HL-60/S4 treated with retinoic acid at 250 ng/mL for 4 days and 3 days (cell line): ENCODE results near the gene KYAT1.

ENCODE experiments used
- in situ Hi-C: fragments of 300-500 bp; cut with MboI; formaldehyde crosslinking; loops from 2 replicates; pipeline ENCODE4 v1.7.0; 2022; ENCODE audit warnings: low sequenced_read_pairs

KYAT1 gene

DNA sequence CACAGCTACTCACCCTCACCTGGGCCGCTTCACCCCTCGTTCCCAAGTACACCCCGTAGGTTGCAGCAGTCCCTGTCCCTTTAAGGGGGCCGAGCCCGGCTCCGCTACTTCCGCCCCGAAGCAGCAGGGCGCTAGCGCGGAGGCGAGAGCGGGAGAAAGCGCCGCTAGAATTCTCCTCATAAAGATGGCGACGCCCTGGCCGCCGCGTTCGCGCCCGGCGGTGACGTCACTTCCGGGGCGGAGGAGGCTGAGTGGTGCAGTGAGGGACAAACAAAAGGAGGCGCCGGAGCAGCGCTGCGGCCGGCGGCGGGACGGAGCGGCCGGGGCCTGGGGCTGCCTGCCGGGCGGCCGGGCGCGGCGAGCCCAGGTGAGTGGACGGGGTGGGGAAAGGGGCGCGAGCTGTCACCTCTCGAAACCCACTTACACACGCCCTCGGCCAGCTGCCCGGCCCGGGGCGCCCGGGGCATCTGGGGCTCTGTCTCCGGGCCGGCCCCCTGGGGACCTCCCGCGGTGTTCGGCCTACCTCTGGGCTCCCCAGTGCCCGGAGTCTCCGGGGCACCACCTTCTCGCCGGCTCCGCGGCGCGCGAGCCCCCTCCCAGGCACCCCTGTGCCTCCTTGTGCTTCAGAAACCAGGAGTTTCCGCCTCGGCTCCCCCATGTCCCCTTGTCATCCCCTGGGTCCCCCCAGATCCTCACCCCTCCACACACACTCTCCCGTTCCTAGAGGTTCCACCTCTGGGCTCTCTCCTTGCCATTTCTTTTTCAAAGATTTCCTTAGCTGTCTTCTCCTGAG is at the start of gene KYAT1, which contains the start of gene LRRC8A:
Gene KYAT1 (minus strand): TSS at position 67 of the 793 bp plus-strand sequence. CDS start 36,545 bp downstream, outside the sequence.
Gene LRRC8A (plus strand): TSS at position 250 of the 793 bp plus-strand sequence. CDS start 25,032 bp downstream, outside the sequence.
- in situ Hi-C loops, result no loop called here

DNA sequence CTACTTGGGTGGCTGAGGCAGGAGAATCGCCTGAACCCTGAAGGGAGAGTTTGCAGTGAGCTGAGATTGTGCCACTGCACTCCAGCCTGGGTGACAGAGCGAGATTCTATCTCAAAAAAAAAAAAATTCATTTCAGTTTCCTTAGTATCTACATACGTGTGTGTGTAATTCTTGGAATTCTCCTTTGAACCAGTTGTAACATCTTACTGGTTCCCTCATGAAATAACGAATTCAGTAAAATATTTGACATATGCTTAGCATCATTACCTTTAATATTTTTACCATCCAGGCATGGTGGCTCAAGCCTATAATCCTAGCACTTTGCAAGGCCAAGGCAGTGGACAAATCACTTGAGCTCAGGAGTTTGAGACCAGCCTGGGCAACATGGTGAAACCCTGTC is 47.8 kb upstream of the KYAT1 start:
- in situ Hi-C loops, result no loop called here

DNA sequence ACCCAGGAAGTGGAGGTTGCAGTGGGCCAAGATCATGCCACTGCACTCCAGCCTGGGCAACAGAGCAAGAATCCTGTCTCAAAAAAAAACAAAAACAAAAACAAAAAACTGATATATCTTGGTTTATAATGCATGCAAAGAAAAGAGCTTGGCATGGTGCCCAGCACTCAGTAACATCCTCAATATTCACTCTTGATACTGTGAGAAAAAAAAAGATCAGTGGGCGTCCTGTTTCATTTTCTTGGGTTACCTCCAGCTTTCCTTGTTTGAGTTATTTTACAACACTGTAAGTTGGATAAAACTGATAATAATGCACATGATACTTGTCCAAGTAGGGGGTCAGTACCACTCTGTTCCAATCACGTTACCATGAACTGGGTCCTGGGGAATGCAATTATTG is 46.9 kb upstream of the KYAT1 start:
- in situ Hi-C loops, result no loop called here

DNA sequence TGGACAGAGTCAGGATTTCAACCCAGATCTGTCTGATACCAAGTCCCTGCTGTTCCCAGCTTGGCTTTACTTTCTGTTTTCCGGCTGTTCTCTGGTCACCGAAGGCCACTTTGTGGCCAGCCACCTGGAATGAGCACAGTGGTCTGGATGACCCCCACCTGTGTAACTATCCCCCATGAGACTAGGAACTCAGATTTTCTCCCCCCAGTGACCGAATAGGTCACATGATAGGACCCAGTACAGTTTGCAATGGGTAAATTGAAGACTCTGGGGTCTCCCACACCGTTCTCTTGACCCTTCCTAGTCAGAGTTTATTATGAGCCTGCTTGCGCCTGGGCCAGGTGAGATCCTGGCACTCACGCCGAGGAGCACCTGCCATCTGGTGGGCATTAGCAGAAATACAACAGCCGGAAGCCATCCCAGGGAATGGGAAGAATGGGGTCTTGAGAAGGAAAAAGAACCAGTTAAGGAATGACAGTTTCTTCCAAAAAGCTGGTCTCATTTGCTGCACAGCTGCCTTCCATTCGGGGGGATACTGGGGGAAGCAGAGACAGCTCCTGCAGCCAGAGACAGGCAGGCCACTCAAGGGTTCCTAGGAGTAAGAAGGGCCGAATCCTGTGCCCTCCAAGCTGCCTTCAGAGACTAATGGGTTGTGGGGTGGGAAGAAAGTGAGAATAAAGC is 46.1 kb upstream of the KYAT1 start:
- in situ Hi-C loops, result no loop called here

DNA sequence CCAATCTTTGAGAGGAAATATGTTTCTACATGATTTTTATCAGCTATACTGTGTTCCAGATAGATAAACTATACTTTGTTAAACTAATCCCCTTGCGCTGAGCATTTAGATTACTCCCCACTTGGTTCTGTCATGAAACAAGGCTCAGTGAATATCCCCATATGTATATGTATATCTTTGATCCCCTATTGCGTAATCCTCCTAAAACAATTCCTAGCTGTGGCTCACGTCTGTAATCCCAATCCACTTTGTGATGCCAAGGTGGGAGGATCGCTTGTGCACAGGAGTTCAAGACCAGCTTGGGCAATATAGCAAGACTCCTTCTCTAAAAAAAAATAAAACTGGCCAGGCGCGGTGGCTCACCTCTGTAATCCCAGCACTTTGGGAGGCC is 41.7 kb upstream of the KYAT1 start:
- in situ Hi-C loops, result no loop called here

DNA sequence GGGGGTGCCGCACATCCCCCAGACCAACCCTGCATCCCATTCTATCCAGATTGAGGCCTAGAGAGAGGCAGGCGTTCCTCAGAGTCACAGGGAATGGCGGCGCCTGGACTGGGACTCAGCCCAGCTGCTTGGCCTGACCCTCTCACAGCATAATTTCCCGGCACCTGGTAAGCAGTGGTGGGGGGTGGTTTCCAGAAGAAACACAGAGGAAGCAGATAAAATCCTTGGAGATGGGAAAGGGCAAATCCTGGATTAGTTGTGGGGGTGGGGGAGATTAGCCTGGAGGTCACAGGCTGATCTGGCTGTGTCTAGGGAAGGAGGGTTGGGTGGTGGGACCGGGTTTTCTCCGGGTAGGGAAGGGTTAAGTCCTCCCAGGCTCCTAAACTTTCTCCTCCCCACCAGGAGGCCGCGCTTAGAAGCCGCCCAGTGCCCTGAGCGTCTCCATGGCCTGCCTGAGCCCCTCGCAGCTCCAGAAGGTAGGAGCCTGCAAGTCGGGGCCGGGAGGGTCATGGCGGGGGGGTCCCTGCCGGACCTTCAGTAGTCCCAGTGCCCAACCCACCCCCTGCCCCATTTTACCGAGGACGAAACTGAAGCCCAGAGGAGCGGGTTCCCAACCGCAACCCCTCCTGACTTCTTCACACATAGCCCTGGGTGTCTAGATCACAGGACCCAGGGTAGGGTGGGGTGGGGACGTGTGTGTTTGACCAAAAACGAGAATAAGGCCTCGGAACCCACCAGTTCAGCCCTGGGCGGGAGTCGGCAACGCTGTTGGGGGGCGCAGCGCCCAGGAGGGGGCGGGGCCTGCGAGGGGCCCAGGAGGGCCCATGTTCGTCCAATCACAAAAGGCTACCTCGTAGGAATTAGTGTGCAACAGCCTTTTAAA is 40.4 kb upstream of the KYAT1 start:
- in situ Hi-C loops, result no loop called here

DNA sequence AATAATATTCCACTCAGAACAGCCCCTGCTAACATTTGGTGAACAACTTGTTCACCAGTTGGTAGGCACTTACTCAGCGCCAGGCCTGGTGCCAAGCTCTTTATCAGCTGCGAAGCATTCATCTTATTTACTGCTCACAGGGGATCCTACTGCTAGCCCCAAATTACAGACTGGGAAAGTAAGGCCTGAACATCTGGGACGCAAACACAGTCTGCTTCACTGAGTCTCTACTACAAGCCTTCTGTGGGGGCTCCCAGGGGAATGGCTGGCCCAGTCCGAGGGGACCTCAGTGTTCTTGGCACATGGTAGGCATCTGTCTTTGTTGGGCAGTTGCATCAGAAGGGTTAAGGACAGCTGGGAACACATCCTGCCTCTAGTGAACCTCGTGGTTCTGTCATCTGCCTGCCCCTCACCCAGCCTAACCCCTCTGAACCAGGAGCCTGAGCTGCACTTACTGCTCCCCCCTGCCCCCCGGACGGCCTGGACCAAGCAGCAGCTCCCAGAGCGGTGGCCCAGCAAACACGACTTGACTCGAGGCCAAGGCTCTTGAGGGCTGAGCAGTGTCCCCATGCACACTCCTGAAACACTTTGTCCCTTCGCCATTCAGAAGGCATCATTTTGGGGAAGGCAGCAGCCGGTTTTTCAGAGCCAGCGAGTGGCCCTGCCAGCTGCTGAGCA is 38.8 kb upstream of the KYAT1 start, which contains the start of gene PHYHD1:
Gene PHYHD1 (plus strand): TSS at position 602 of the 678 bp plus-strand sequence. CDS start 1,342 bp downstream, outside the sequence.
- in situ Hi-C loops, result no loop called here

DNA sequence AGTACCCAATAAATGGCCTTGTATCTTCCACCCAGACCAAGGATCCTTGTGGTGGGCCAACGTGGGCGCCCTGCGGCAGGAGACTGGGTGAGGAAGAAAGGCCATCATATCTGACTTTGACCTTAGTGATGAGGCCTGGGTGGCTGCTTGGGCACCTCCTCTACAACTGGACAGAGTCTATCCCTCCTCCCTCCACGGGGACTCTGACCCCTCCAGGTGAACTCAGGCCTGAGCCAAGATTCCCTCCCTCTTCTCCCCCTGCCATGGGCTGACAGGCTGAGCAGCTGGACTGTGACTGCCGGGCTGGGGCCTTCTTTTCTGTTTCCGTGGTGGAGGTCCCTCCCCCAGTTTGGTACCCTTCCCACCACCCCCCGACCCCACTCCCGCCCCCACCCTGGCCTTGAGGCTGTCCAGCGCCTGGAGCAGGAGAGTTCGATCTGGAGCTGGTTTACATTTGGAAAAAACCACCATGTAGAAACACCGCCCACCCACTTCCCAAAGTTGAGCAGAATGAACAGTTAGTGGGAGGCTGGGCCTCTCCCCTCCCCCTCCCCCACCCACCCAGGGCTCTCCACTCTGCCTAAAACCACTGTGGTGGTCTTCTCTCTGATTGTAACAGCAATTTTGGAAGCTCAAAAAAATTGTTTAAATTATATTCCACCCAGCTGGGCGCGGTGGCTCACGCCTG is 37.8 kb upstream of the KYAT1 start:
- in situ Hi-C loops, result no loop called here

DNA sequence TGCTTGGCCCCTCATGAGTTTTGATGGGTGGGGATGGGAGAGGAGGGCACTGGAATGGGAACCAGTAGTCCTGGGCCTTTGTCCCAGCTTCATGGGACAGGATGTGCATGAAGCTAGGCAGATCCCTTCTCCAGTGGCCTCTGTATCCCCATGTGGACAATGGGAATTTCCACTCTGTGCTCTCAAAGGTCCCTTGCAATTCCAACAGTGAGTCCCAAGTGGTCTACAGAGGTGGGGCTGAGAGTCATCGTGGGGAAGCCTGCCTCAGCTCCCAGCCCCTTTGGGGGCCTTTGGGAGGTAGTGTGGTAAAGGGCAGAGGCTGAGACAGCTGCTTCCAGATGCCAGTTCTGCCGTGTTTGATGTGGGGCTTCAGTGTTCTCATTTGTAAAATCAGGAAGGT is 37.2 kb upstream of the KYAT1 start:
- in situ Hi-C loops, result no loop called here

DNA sequence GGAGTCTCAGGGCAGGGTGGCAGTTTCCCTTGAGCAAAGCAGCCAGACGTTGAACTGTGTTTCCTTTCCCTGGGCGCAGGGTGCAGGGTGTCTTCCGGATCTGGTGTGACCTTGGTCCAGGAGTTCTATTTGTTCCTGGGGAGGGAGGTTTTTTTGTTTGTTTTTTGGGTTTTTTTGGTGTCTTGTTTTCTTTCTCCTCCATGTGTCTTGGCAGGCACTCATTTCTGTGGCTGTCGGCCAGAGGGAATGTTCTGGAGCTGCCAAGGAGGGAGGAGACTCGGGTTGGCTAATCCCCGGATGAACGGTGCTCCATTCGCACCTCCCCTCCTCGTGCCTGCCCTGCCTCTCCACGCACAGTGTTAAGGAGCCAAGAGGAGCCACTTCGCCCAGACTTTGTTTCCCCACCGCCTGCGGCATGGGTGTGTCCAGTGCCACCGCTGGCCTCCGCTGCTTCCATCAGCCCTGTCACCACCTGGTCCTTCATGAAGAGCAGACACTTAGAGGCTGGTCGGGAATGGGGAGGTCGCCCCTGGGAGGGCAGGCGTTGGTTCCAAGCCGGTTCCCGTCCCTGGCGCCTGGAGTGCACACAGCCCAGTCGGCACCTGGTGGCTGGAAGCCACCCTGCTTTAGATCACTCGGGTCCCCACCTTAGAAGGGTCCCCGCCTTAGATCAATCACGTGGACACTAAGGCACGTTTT is 35.5 kb upstream of the KYAT1 start:
- in situ Hi-C loops, result no loop called here

DNA sequence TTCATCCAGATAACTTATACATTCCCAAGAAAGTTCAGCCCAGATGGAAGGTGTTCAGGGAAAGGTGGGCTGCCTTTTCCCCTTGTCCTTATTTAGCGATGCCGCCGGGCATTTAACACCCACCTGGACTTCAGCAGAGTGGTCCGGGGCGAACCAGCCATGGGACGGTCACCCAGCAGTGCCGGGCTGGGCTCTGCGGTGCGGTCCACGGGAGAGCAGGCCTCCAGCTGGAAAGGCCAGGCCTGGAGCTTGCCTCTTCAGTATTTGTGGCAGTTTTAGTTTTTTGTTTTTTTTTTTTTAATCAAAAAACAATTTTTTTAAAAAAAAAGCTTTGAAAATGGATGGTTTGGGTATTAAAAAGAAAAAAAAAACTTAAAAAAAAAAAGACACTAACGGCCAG is 35.0 kb upstream of the KYAT1 start:
- in situ Hi-C loops, result no loop called here

DNA sequence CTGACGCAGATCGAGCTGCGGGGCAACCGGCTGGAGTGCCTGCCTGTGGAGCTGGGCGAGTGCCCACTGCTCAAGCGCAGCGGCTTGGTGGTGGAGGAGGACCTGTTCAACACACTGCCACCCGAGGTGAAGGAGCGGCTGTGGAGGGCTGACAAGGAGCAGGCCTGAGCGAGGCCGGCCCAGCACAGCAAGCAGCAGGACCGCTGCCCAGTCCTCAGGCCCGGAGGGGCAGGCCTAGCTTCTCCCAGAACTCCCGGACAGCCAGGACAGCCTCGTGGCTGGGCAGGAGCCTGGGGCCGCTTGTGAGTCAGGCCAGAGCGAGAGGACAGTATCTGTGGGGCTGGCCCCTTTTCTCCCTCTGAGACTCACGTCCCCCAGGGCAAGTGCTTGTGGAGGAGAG is 34.5 kb upstream of the KYAT1 start:
- in situ Hi-C loops, result no loop called here

DNA sequence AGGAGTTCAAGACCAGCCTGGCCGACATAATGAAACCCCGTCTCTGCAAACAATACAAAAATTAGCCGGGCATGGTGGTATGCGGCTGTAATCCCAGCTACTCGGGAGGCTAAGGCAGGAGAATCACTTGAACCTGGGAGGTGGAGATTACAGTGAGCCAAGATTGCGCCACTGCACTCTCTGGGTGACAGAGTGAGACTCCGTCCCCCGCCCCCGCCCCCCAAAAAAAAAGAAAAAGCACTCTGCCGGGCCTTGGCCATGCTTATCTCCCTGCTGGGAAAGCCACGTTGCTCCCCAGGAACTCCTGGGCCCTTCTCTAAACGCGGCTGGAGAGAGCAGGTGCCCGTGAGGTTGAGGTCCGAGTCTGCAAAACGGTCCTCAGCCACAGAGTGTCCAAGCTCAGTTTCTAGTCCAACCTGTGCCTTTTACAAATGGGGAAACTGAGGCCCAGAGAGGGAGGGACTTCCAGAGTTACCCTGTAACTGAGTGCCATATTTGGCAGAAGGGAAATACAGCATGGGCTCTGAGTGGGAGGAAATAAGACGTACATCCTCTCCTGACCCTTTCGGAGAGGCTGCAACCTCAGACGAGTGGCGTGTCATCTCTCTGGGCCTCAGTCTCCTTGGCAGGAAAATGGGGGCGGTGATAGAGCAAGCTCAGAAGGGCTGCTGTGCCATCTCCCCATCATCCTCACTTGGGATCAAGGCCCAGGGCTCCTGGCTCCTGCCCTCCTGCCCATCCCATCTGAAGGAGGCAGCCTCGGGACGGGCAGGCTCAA is 32.4 kb upstream of the KYAT1 start:
- in situ Hi-C loops, result no loop called here

DNA sequence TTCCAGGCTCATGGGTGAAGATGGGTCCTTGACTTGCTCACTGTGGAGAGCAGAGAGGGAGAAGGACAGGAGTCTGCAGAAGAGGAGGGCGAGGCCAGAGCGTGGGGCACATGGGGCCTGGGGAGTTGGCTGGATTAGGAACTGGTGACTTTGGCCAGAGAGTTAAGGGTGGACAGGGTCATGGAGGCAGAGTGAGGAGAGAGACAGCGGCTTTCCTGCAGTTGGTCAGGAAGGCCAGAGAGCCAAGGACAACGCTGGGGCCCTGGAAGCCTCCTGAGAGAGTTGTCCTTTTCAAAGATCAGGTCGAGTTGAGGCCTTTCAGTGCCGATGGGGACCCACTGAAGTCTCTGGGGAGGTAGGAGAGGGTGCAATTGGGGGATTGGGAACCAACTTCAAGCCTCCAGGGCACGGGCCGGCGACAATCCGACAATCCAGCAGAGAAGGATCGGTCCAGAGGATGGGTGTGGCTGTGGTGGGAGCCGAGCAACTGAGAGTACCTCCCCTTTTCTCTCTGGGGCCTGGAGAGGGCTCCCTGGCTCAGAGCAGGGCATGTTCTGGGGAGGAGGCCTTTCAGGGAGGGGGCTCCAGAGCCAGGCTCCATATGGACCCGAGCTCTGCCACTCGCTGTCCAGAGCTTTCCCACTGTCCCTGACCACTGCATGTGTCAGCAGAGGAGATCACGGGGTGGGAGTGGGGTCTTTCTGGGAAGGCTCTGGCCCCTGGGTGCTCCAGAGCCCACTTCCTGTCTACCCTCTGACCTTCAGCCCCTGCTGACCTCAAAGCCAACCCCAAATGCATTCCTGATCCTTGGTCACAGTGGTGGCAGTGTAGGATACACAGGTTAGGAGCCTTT is 31.5 kb upstream of the KYAT1 start:
- in situ Hi-C loops, result no loop called here

DNA sequence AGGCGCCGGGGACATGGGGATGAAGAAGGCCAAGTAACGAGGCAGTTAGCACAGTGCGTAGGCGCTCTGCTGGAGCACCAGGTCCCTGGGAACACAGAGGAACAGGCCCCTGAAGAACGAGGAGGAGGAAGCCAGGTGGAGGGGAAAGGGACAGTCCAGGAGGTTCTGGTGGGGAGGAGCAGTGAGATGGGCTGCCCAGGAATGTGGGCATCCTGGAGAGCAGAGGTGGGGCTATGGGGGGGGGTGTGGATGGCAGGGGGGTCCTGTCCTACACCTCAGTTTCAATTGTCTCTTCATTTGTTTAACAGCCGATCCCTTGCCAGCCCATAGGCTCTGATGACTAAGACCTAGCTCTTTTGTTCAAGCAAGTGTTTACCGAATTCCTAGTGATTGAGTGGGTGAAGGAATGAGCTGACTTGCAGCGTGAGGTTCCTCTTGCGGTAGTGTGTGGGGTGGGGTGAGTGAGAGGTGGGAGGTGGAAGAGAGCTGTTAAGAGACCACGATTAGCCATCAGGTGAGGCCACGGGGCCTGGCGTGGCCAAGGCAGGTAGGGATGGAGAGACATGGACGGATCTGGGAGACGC is 30.6 kb upstream of the KYAT1 start:
- in situ Hi-C loops, result no loop called here

DNA sequence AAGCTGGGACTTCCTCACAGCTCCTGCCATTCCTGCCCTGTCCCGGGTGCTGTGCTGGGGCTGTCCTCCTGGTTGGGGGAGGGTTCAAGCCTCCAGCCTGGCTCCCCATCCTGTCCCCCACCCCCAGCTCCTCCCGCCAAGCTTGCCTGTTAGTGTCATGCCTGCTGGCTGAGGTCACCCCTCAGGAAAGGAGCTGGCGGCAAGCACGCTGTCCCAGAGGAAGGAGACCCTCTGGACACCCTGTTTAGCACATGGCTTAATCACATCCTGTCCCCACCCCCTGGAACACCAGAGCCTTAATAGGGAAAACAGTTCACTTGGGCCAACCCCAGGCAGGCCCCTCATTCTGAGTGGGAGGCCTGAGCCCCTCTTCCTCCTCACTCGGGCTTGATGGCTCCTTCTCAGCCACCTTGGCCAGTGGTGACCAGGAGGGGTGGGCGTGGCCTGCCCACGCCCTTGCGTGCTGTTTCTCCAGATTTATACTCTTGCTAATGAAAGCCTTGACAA is 29.8 kb upstream of the KYAT1 start:
- in situ Hi-C loops, result no loop called here

DNA sequence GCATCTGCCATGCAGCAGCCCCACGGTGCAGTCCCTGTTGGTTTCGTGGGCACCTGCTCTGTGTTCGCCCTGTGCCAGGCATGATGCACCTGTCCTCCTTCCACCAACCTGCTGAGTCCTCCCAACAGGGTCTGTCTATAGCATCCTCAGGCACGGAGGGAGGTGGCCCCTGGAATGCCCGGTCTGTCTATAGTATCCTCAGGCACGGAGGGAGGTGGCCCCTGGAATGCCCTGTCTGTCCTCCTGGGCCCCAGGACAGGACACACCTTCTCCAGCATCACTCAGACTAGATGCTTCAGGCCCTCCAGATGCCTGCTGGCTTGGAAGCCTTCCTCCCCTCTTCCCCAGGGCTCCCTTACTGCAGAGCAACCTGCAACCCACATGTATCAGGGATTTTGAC is 29.2 kb upstream of the KYAT1 start:
- in situ Hi-C loops, result no loop called here
